ENCODE results near the gene COL1A1.
A peak's percentile ranks its signal among the peaks of the same experiment; 100 is the strongest.

Gene COL1A1

DNA sequence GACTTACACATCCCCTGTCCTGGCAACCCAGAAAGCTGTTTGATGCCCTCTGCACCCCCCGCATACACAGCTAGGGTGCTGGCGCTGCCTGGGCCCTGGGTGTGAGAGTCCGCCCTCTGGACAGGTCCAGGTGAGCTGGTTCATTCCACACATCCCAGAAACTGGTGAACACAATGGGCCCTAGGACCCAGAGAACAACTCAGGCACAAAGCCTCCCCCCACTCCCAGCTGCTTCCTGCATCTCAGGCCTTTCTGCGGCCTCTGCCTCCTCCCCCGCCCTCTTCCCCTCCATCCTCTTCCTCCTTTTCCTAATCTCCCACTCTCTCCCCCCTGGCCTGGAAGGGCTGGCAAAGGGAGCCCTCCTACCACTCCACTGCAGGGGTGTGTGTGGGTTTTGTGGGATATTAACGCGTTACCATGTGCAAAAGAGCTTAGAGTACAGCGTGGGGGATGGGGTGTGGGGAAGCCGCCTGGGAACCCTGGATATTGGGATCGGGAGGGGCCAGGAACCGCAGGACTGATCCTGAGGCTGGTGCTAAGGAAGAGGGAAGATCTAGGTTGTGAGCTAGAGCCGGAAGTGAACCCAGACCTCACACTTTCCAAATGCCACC is 49.4 kb downstream of the COL1A1 start:
- DNase-seq: peak; percentile 60

DNA sequence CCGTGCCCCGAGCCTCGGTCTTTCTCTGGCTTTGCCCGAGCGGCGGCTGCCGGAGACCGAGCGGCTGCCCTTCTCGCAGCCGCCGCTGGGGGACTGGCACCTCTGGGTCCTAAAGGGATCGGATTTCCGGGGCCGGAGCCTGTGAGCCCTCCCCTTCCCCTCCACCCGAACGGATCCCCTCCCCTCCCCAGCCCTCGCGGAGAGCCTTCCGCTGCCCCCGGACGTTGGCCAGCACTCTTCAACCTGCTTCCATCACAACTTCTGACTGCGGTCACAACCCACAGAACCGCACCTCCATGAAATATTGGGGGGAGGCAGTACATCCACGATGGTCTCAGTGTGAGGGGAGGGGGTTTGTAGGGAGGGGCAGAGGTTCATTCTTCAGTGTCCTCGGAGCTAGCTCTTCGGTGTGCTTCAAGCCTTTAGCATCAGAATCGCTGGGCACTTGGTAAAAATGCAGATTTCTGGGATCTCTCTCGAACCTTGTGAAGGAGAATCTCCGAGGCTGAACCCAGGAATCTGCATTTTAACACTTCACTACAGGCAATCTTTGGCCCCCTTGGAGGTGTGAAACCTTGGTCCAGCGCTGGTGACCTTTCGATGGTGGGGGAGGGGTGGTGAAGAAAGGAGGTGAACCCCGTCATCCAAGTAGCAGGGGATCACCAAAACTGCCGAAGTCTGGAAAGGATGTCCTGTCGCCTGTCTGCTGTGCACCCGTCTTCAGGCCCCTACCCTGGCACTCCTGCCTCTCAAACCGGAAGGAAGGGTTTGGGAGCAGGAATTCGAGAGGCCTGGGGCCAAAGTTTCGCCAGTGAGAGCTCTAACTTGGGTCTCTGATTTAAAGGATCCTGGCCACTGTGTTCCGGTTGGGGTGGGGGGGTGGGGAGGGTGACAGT is 50.1 kb downstream of the COL1A1 start:
- peak; percentile 82 for DNase-seq

DNA sequence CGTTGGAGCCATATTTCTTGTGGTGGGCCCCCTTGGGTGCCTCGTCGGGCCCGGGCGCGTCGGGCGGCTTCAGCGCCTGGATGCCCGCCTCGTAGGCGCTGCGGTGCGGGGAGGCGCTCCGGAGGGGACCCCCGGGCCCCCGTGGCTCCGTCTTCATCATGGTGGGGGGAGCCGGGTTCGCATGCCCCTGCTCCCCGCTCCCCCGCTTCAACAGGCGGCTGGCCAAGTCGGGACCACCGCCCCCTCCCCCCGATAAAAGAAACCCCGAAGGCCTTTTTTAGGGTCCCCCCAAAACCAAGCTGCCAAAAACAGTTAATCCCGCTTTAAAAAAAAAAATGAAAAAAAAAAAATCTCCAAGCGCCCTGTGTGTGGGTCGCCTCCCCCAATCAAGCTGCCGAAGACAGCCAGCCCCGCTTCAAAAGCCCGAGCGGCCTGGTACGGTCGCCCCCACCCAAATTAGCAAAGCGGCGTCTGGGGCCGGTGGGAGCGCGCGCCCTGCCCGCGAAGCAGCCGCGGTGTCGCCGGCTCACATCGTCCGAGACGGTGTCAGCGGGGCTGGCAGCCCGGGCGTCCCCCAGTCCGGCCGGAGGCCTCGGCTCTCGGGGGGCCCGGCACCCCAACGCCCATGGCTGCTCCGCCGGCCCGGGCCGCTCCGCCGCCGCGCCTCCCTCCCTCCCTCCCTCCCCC is 50.9 kb downstream of the COL1A1 start, which contains the start of gene PPP1R9B:
PPP1R9B (minus strand) TSS at position 324 of the 687 bp plus-strand sequence; CDS start at position 160, 164 bp downstream.
- DNase-seq: no peak

DNA sequence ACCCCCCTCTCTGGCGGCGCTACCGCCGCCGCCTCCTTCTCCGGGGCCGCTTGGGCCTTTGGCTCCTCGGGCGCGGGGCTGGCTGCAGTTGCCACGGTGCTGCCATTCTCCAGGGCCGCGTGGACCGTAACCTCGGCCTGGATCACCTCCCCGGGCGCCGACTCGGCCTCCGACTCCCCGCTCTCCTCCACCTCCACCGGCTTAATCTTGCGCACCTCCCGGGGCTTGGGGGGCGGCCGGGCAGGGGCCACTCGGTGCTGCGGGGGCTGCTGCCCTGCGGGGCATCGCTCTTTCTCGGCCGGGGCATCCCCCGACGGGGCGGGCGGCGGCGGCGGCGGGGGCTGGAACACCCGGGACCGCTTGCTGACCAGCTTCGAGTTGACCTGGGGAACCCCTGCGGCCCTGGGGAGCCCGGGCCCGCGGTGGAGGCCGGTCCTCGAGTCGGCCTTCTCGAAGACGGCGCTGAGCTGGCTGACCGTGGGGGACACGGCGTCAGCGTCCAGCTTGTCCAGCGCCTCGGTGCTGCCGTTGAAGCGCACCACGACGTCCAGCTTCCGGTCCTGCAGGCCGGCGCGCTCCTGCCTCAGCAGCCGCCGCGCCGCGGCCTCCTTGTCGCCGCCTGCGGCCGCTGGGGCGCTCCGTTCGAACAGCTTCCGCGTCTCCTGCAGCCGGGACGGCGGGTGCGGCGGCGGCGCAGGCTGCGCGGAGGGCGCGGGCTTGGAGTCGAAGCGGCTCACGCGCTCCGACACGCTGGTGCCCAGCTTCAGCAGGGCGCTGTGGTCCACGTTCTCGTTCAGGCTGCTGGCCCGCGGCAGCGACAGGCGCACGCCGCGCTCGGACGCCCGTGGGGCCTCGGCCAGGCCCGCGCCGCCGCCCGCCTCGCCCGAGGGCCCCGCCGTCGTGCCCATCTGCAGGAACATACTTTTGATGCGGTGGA is 51.7 kb downstream of the COL1A1 start:
- DNase-seq: no peak

DNA sequence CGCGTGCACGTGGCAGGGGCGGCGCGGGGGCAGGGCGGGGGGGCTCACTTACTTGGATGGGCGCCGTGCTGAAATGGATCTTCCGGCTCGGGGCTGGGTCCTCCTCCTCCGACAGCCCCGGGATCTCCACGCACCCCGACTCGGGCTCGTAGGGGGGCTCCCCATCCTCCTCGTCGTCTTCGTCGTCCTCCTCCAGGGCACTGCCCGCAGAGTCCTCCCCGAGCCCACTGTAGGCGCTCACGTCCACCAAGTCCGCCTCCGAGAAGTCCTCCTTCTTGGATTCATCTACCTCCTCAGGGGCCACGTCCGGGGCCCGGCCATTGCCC is 52.4 kb downstream of the COL1A1 start:
- no peak for DNase-seq

DNA sequence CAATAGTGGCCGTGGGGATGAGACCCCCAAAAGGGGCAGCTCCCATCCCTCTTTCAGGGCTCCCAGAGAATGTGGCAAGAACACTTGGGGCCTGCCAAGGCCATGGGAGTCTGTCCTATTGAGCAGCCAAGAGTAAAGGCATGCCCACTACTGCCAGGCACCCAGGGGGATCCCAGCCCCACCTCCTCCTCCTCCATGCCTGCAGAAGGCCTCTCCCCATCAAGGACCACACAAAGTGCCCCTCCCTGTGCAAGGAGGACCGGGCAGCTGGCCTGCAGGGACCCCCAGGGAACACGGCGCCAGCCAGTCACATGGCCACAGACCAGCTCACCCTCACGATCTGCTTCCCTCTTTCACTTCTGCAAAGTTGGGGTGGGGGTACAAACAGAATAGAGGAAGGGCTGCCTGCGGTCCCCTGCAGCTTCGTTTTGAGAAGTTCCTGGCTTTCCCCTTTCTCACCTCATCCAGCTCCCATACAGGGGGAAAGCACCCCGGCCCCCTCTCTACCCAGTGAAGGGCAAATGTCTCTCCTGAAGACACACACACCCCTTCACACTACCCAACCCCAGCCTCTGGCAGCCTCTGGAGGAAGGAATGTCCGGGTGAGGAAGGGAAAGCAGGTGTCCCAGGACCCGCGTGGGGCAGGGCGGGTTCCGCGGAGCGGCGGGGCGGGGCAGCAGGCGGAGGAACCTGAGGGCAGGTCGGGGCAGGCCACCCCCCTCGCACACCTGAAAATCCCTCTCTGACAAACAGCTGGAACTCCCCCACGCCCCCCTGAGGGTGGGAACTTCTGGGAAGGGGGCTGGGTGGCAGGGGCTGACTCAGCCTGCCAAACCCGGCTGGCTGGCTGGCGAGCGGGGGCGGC is 53.0 kb downstream of the COL1A1 start:
- DNase-seq: no peak

DNA sequence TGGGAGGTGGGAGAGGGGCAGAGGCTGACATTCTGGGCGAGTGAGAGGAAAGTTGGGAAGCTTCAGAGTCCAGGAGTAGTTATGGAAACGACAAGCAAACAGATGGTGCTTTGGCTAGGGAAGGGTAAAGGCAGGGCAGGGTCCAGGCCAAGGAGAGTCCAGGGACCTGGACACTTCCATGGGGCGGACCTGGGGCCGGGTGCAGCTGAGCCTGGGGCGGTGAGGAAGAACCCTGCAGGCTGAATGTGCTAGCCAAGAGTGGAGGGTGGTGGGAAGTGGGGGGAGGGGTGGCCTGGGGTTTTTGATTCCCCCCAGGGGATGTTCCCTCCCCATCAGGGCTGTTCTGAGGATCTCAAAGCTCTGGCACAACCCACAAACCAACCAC is 53.6 kb downstream of the COL1A1 start:
- DNase-seq: no peak

DNA sequence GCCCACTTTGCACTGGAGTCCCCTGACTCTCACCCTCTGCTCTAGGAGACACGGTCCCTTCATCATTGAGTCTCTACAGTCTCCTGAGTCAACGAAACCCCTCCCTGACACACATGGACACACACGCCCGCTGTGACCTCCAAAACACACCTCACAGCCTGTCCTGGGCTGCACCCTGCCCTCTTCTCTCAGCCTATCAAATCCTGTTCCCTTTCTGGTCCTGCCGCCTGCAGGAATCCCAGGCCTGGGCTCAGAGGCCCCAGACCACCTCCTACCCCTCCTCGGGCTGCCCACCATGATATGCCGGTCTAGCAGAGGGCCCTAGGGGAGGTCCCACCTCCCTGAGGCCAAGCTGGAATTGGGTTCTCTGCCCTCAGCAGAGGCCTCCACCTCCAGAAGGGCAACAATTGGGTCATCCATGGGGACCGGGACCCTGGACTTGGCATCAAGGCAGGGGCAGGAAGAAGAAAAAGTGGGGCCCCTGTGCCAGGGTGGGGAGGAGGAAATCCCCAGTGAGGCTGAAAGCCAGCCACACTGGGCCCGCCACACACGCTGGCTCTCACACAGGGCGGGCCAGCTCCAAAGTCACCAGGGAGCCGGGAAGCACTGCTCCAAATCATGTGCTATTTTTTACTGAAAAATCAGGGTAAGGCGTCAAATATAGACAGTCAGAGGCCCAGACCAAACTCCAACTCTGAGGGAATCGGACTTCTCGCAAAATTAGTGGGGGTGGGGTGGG is 54.3 kb downstream of the COL1A1 start:
- DNase-seq: no peak

DNA sequence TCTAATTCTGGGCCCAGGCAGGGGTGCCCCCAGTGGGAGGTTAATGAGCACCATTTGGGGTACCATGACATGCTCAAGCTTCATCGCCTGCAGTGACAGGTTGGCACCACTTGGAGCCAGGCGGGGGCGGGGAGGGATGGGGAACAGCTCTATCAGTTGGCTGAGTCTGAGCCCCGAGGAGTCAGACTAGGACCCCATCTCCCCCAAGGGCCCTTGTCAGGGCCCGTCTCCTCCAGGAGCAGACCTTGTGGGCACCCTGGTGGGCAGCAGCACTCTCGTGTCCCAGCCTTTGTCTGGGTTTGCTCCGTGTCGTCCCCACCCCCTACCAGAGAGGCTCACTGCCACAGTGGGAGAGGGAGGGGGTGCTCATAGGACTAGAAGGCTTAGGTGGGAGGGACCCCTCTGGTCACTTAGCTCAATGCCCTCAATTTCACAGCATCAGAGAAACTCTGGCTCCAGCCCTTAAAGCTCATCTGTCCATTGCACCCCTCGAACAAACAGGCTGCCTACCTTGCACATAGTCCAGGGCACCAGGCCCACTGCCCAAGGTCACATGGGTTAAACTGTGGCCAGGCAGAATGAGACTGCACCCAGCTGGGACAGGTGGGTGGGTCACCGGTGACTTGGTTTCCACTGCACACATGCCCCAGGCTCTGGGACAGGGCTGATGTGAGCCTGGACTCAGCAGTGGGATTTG is 55.1 kb downstream of the COL1A1 start:
- no peak for DNase-seq

DNA sequence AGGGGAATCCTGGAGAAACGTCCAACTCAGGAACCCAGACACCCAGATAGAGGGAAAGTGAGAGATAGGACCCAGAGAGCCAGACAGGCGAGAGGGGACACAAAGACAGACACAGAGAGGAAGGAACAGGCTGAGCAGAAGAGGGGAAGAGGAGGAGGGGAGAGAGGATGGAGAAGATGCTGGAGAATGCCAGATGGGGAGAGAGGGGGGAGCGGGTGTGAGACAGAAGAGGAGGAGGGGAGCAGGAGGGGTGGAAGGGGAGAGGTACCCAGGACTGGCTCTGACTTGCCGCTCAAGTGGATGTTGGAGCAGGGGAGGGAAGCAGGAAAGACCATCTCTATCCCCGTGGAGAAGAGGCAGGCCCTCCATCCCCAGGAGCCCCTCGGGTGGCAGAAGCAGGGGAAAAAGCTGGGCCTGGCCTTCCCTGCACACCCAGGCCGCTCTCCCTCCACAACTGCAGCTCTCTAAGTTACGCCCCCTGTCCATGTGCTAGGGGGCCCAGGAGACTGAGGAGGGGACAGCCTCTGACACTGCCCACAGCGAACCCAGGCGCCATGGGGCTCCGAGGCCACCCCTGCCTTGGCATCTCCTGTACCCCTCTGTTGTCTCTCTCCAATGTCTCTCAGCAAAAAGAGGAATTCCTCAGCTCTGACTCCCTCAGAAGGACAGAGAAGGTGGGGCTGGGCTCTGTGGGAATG is 55.8 kb downstream of the COL1A1 start:
- no peak for DNase-seq

DNA sequence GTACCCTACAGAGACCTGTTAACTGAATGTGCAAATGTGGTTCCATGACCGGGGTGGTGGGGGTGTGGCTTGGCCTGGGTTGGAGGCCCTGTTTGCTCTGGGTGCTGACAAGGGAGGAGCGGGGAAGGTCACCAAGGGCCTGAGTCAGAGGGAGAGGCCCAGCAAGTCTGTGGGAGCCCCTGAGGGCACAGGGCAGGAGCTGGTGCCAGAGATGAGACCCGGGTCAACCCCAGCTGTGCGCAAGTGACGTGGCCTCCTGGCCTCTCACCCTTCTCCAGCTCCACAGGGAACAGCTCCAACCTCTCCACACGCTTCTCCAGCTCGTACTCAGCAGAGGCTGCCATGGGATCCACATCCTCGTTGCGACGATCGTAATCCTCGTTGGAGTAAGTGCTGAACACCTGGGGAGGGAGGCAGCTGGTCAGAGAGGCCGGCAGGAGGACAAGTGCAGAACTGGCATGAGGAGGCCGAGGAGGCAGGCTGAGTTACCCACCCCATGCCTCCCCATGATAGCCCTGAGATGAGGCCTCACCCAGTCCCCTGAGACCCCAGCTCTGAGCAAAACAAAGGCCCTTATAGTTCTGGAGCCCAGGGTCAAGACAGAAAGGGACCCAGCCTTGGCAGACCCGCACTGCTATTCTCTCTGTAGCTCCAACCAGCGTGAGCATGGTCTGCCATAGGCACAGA is 56.4 kb downstream of the COL1A1 start:
- no peak for DNase-seq

DNA sequence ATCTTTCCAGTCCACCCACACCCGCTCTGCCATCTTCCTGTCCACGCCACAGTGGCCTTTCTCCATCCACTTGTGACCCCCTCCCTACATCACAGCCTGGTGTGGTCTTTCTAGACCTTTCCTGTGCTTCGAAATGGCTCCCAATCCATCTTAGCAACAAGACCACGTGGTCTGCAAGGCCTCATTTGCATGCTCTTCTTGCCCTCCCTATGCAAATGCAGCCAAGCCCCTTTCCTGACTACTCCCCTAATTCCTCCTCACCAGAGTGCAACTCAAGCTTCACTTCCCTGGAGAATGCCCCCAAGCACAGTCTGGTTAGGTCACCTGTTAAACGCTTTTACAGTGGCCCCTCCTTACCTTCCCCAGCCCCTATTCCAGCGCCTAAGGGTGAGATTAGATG is 57.1 kb downstream of the COL1A1 start:
- DNase-seq: no peak

DNA sequence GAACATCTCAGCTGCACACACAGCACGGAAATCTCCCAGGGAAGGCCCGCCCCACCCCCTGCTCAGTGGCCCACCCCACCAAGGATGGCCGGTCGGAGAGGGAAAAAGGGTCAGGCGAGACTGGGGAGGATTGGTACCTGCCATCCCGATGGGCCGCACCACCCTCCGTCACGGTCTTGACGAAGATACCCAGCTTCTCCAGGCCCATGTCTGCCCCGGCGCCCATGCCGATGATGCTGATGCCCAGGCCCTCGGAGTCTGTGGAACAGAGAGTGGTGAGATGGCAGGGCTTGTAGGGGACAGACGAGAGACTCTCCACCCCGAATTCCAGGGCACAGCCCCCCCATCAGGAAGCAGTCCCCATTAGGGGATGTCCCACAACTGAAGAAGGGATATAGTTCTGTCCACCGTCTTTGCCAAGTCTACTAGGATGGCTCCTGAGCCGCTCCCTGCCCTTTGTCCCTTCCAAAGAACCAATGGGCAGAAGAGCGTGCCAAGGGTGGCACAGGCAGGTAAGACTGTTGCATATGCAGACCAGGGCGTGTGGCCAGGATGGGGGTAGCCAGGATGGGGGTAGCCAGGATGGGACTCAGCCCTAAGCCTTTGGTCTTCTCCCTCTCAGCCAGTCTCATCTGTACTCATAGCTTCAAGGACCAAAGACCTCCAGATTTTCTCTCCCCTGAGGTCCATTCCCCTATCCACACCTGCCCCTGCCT is 57.8 kb downstream of the COL1A1 start:
- DNase-seq: no peak

DNA sequence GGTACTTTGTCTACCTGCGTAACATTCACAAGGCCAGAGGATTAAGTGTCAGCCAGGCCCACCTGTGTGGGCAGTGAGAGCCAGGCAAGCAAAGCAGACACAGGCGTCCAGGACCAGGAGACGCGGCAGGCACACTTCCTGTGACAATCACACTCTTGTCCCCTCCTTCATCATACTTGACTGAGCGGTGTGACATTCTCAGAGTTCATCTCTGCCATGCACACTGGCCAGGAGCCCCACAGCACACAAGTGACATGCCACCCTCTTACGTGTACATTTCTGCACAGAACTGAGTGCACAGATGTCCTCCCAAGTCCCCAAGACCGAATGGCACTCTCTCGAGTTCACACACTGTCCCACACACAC is 59.7 kb downstream of the COL1A1 start:
- no peak for DNase-seq

DNA sequence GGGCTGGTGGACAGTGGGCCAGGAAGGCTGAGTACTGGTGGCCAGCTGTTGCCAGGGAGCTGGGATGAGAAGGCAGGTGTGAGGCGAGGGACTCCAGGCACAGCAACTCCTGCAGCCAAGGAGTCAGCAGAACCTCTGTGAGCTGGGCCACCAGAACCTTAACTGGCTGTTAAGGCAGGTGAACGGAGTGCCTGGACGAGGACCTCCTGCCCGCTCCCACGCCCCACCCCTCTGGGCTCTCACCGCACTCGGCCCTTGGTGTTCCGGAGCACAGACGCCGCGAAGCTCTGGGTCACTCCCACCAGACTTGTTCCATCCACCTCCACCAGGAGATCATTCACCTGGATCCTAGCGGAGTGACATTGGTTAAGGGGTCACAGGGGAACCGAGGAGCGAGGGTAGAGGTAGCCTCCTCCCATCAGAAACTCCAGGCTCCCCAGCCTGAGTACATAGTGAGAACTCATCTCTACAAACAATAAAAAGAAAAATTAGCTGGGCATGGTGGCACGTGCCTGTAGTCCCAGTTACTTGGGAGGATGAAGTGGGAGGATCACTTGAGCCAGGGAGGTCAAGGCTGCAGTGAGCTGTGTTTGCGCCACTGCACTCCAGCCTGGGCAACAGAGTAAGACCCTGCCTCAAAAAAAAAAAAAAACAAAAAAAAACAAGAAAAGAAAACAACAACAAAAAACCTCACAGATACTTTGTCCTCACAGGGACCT is 60.2 kb downstream of the COL1A1 start:
- no peak for DNase-seq

DNA sequence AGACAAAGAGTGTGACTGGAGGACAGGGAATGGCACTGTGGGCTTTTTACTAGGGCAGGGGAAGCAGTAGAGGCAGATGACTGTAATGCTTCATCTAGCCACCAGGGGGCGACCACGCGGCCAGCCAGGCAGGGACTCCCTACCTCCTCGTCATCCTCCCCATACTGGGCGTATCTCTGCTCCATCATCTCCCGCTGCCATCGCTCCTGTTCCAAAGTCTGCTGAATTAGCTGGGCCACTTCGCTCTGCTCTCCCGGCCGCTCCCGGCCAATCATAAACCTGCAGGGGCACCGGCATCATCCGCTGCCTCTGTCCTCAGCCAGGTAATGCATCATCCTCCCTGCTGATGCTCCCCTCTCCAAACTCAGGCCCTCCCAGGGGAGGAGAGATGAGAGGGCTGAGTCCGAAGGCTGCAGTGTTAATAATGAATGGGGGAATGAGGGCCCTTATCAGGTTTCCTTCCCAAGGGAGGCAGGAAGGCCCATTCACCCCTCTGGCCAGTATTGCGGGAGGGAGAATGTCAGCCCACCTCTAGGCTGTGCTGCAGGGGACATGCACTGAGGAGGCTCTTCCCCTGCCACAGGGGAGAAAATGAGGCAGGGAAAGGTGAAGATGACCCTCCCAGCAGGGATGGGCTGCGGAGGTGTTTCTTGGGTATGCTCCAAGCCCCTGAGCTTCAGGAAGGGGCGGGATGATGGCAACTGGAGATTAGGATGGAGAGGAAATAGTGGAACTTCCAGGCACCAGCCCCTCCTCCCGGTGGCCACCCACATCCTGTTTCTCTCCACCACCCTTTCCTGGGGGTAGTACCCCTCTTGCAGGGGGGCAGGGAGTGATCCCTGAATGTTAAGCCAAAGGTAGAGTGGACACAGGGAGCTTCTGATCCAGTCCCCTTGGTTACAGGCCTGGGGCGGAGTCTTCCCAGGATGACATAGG is 61.2 kb downstream of the COL1A1 start:
- no peak for DNase-seq
